ENCODE measurements around the gene SLC4A1. TPM values are rescaled to one million over a fixed set of nuclear protein-coding genes. Genes with fewer than 3 reads are reported as not detected.
"Not testable (repeated sequence)": the region's sequence is repeated elsewhere in the genome, so short reads cannot be mapped to it uniquely, and the experiment has no call there.

The SLC4A1 gene
- total RNA-seq, 1 donor from 2014 or later, result not detected

DNA sequence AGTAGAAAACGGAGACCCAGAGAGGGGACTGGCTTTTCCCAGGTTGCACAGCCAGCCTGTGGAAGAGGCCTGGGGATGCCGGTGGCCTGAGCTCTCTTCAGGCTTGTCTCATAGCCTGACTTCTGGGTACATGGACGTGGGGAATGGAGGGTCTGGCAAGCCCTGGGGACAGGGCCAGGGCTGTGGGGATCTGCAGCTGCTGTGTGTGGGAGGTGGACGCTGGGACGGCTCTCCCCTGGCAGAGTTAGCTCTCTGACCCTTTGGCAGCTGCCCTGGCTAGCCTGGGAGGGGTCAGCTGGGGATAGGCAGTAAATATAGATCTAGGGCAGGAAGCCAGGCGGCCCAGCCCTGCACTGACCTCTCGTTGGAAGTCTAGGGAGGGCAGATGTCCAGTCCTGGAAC lies 20.5 kb downstream of the SLC4A1 start:
- Mint-ChIP-seq H3K27ac (no peak overlapping the region), H3K9me3 (no peaks in the 10 kb centered on the region), H3K27me3 (ENCODE audit: low read depth) (no peaks in the 10 kb centered on the region), H3K36me3 (no peaks in the 10 kb centered on the region), H3K4me1 (peaks cover 13% of the 10 kb centered on the region), H3K4me3 (no peak overlapping the region)
- DNase-seq (ENCODE audit: low spot score in 2 of 2, unreplicated experiment in 2 of 2), result no peak
- TF ChIP-seq, protein P1, sequence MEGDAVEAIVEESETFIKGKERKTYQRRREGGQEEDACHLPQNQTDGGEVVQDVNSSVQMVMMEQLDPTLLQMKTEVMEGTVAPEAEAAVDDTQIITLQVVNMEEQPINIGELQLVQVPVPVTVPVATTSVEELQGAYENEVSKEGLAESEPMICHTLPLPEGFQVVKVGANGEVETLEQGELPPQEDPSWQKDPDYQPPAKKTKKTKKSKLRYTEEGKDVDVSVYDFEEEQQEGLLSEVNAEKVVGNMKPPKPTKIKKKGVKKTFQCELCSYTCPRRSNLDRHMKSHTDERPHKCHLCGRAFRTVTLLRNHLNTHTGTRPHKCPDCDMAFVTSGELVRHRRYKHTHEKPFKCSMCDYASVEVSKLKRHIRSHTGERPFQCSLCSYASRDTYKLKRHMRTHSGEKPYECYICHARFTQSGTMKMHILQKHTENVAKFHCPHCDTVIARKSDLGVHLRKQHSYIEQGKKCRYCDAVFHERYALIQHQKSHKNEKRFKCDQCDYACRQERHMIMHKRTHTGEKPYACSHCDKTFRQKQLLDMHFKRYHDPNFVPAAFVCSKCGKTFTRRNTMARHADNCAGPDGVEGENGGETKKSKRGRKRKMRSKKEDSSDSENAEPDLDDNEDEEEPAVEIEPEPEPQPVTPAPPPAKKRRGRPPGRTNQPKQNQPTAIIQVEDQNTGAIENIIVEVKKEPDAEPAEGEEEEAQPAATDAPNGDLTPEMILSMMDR (IDR thresholded peaks at IDR 0.05; ENCODE audit: unreplicated experiment), result no peak

DNA sequence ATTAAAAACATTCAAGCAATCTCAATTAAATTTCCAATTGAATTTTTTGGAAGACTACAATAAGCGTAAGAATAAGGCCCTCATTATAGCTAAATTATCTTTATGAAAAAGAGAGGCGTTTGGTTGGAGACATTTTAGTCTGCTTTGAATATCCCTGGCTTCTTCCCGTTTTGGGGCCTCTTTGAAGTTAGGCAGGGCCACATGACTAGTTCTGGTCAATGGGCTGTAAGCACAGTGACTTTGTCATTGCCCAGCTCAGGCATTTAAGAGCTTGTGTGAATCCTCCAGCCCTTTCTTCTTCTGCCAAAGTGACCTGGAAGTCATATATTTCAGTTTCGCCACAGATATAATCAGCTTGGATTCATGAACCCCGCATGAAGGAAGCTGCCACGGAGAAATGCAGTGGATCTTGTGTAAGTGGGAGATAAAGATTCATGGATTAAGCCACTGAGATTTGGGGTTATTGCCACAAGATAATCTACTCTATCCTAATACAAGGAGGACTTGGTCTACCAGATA lies 26.8 kb downstream of the SLC4A1 start:
- H3K36me3 Mint-ChIP-seq, result no peaks in the 10 kb centered on the region
- TF ChIP-seq, protein P1 (IDR thresholded peaks at IDR 0.05; ENCODE audit: unreplicated experiment), result no peak
- H3K9me3 Mint-ChIP-seq, result no peaks in the 10 kb centered on the region
- peaks cover 13% of the 10 kb centered on the region for H3K4me1 Mint-ChIP-seq
- peak overlapping the region; percentile 71 for H3K27ac Mint-ChIP-seq
- peaks cover 3% of the 10 kb centered on the region for H3K27me3 Mint-ChIP-seq (ENCODE audit: low read depth)
- no peak overlapping the region for H3K4me3 Mint-ChIP-seq
- no peak for DNase-seq (ENCODE audit: low spot score in 2 of 2, unreplicated experiment in 2 of 2)

DNA sequence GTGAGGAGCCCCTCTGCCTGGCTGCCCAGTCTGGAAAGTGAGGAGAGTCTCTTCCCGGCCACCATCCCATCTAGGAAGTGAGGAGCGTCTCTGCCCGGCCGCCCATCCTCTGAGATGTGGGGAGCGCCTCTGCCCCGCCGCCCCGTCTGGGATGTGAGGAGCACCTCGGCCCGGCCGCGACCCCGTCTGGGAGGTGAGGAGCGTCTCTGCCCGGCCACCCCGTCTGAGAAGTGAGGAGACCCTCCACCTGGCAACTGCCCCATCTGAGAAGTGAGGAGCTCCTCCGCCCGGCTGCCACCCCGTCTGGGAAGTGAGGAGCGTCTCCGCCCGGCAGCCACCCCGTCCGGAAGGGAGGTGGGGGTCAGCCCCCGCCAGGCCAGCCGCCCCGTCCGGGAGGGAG lies 30.0 kb downstream of the SLC4A1 start:
- not testable (repeated sequence) for H3K9me3 Mint-ChIP-seq; H3K36me3 Mint-ChIP-seq; H3K4me3 Mint-ChIP-seq; H3K4me1 Mint-ChIP-seq; H3K27ac Mint-ChIP-seq; H3K27me3 Mint-ChIP-seq (ENCODE audit: low read depth); DNase-seq (ENCODE audit: low spot score in 2 of 2, unreplicated experiment in 2 of 2)

DNA sequence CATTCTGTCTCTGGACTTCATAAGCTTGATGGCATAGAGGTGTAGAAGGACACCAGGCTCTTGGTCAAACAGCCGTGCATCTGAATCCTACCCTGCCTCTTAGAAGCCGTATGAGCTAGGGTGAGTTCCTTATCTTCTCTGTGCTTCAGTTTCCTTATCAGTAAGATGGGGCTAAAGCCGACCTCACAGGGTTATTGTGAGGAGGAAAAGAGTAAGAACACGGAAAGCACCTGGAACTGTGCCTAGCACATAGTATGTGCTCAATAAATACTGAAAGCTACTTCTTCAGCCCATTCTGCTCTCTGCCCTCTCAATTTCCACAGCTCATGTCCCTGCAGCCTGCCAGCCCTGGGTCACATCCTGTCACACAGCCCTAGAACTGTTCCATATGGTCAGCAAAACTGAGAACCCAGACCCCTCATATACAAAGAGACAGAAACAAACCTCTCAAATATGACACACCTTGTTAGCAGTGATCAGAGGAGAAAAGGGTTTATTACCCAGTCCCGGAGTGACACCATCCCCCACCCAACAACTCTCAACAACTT lies 31.4 kb downstream of the SLC4A1 start:
- no peaks in the 10 kb centered on the region for H3K36me3 Mint-ChIP-seq
- TF ChIP-seq, protein P1 (IDR thresholded peaks at IDR 0.05; ENCODE audit: unreplicated experiment), result no peak
- H3K4me1 Mint-ChIP-seq, result peaks cover 10% of the 10 kb centered on the region
- no peaks in the 10 kb centered on the region for H3K9me3 Mint-ChIP-seq
- no peak overlapping the region for H3K4me3 Mint-ChIP-seq
- DNase-seq (ENCODE audit: low spot score in 2 of 2, unreplicated experiment in 2 of 2), result no peak
- no peak overlapping the region for H3K27ac Mint-ChIP-seq
- H3K27me3 Mint-ChIP-seq (ENCODE audit: low read depth), result peaks cover 7% of the 10 kb centered on the region

DNA sequence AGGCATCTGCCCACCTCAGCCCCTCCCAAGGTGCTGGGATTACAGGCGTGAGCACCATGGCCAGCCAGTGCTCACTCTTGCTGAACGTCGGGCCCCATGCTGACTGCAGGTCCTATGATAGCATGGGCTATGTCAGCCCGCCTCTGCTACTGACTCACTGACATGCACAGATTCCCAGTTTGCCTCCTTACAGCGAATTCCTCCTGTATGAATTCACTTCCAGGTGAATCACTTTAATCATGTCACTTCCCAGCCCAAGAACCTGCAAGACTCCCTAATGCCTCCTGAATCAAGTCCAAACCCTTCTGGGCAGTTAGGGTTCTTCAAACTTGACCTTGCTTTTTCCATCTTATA lies 32.4 kb downstream of the SLC4A1 start:
- no peak overlapping the region for H3K4me3 Mint-ChIP-seq
- H3K27me3 Mint-ChIP-seq (ENCODE audit: low read depth), result peaks cover 7% of the 10 kb centered on the region
- H3K9me3 Mint-ChIP-seq, result no peaks in the 10 kb centered on the region
- TF ChIP-seq, protein P1 (IDR thresholded peaks at IDR 0.05; ENCODE audit: unreplicated experiment), result no peak
- DNase-seq (ENCODE audit: low spot score in 2 of 2, unreplicated experiment in 2 of 2), result no peak
- H3K27ac Mint-ChIP-seq, result no peak overlapping the region
- peaks cover 5% of the 10 kb centered on the region for H3K4me1 Mint-ChIP-seq
- H3K36me3 Mint-ChIP-seq, result no peaks in the 10 kb centered on the region

DNA sequence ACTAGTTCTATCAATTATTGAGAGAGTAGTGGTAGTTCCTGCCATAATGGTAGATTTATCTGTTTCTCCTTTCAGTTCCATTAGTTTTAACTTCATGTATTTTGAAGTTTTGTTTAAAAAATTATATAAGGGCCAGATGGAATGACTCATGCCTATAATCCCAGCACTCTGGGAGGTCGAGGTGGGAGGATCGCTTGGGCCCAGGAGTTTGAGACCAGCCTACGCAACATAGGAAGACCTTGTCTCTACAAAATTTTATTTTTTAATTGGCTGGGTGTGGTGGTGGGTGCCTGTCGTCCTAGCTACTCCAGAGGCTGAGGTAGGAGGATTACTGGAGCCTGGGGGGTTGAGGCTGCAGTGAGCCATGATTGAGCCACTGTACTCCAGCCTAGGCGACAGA lies 34.4 kb downstream of the SLC4A1 start:
- H3K27me3 Mint-ChIP-seq (ENCODE audit: low read depth), result peaks cover 7% of the 10 kb centered on the region
- H3K36me3 Mint-ChIP-seq, result no peaks in the 10 kb centered on the region
- H3K4me1 Mint-ChIP-seq, result peaks cover 5% of the 10 kb centered on the region
- no peaks in the 10 kb centered on the region for H3K9me3 Mint-ChIP-seq
- no peak for DNase-seq (ENCODE audit: low spot score in 2 of 2, unreplicated experiment in 2 of 2)
- no peak overlapping the region for H3K4me3 Mint-ChIP-seq
- no peak overlapping the region for H3K27ac Mint-ChIP-seq
- TF ChIP-seq, protein P1 (IDR thresholded peaks at IDR 0.05; ENCODE audit: unreplicated experiment), result no peak
